ENCODE results near the gene SCAP. TPM values are rescaled to one million over a fixed set of nuclear protein-coding genes. Genes with fewer than 3 reads are reported as not detected.

SCAP gene
- total RNA-seq, 2 experiments from 2014 or later: 45.1 to 52.2 TPM

GRCh38 chr3:47424434-47425382 lies 51.0 kb downstream of the SCAP start:
- TF ChIP-seq CTCF (IDR thresholded peaks at IDR 0.05): no peak
- ChIA-PET POLR2A (interaction anchor here (0.6 to 1.5 kb wide), 4 partner anchors 20 to 407 kb away, joined by 3 to 6 read pairs (median 3); partner anchors contain the start of gene SCAP), CTCF (interaction anchor here (0.9 to 6.9 kb wide), 5 partner anchors 12 to 50 kb away, joined by 3 to 99 read pairs (median 3); partner anchors contain the start of genes PTPN23 and SCAP)
- no peak for DNase-seq
- intact Hi-C loops (cut with micrococcal nuclease): loop anchor here (5.0 kb wide), 1 partner anchor 88 kb away; the partner anchor contains the start of gene ELP6
- Mint-ChIP-seq H3K27me3 (no peaks in the 10 kb centered on the region), H3K9me3 (no peaks in the 10 kb centered on the region), H3K4me1 (ENCODE audit: low read depth) (peaks cover 19% of the 10 kb centered on the region), H3K4me3 (no peak overlapping the region), H3K27ac (no peak overlapping the region), H3K36me3 (ENCODE audit: low read depth) (peaks cover 19% of the 10 kb centered on the region)
- no peak for ATAC-seq

- ChIA-PET POLR2A (interaction anchor here (0.6 to 1.5 kb wide), 4 partner anchors 14 to 406 kb away, joined by 3 to 6 read pairs (median 3); partner anchors contain the start of gene SCAP), CTCF (interaction anchor here (0.6 to 6.9 kb wide), 6 partner anchors 13 to 401 kb away, joined by 3 to 99 read pairs (median 3); partner anchors contain the start of genes PTPN23 and SCAP)
- Mint-ChIP-seq H3K4me3 (no peak overlapping the region), H3K27ac (peak overlapping the region; percentile 99), H3K4me1 (ENCODE audit: low read depth) (peaks cover 19% of the 10 kb centered on the region), H3K9me3 (no peaks in the 10 kb centered on the region), H3K27me3 (no peaks in the 10 kb centered on the region), H3K36me3 (ENCODE audit: low read depth) (peaks cover 21% of the 10 kb centered on the region)
- intact Hi-C loops (cut with micrococcal nuclease): loop anchor here (5.0 kb wide), 1 partner anchor 89 kb away; the partner anchor contains the start of gene ELP6
- TF ChIP-seq CTCF (IDR thresholded peaks at IDR 0.05): no peak
- DNase-seq: no peak
- no peak for ATAC-seq
Observed at GRCh38 chr3:47423548-47424145, 52.1 kb downstream of the SCAP start.

- H3K4me3 Mint-ChIP-seq: no peak overlapping the region
- POLR2A ChIA-PET: interaction anchor here (0.8 to 2.6 kb wide), 4 partner anchors 10 to 53 kb away, joined by 3 to 16 read pairs (median 4); partner anchors contain the start of gene SCAP
- CTCF ChIA-PET: interaction anchor here (1.0 to 6.9 kb wide), 4 partner anchors 11 to 793 kb away, joined by 3 to 99 read pairs (median 9); partner anchors contain the start of gene SCAP
- no peak for ATAC-seq
- intact Hi-C loops (cut with micrococcal nuclease): loop anchor here (5.0 kb wide), 1 partner anchor 90 kb away; the partner anchor contains the start of gene ELP6
- no peaks in the 10 kb centered on the region for H3K27me3 Mint-ChIP-seq
- H3K4me1 Mint-ChIP-seq (ENCODE audit: low read depth): peaks cover 19% of the 10 kb centered on the region
- TF ChIP-seq CTCF (IDR thresholded peaks at IDR 0.05): no peak
- no peaks in the 10 kb centered on the region for H3K9me3 Mint-ChIP-seq
- peak overlapping the region; percentile 99 for H3K27ac Mint-ChIP-seq
- H3K36me3 Mint-ChIP-seq (ENCODE audit: low read depth): peaks cover 21% of the 10 kb centered on the region
- no peak for DNase-seq
Observed at GRCh38 chr3:47422743-47423142, 53.0 kb downstream of the SCAP start.

GRCh38 chr3:47421741-47422649 lies 53.7 kb downstream of the SCAP start:
- Mint-ChIP-seq H3K36me3 (ENCODE audit: low read depth) (peaks cover 21% of the 10 kb centered on the region), H3K4me3 (no peak overlapping the region), H3K4me1 (ENCODE audit: low read depth) (peaks cover 19% of the 10 kb centered on the region), H3K27me3 (no peaks in the 10 kb centered on the region), H3K9me3 (no peaks in the 10 kb centered on the region), H3K27ac (peak overlapping the region; percentile 99)
- ChIA-PET POLR2A (interaction anchor here (0.5 to 2.6 kb wide), 7 partner anchors 9 to 91 kb away, joined by 3 to 16 read pairs (median 4); partner anchors contain the start of gene SCAP), CTCF (interaction anchor here (0.8 to 6.9 kb wide), 31 partner anchors 8 to 792 kb away, joined by 3 to 99 read pairs (median 5); partner anchors contain the start of genes DHX30, ELP6, PTPN23 and SCAP)
- intact Hi-C loops (cut with micrococcal nuclease): loop anchor here (2.0 to 5.0 kb wide), 2 partner anchors 55 to 90 kb away; partner anchors contain the start of gene ELP6
- peak; percentile 43 for DNase-seq
- no peak for ATAC-seq
- peak; percentile 38 for TF ChIP-seq CTCF (IDR thresholded peaks at IDR 0.05)

Data from activated CD8-positive, alpha-beta T cell treated with anti-CD3 and anti-CD28 coated beads for 36 hours (primary cell).